Fibroblast of upper back skin (primary cell): ENCODE results near the gene KIF6.

Experiments used
- DNase-seq: peaks from one replicate; pipeline ENCODE4 v3.0.0-alpha.2; 2013

KIF6 gene

GRCh38 chr6:39654121-39654520 lies 71.1 kb downstream of the KIF6 start:
- no peak for DNase-seq

GRCh38 chr6:39653612-39654011 lies 71.6 kb downstream of the KIF6 start:
- DNase-seq: no peak

DNA sequence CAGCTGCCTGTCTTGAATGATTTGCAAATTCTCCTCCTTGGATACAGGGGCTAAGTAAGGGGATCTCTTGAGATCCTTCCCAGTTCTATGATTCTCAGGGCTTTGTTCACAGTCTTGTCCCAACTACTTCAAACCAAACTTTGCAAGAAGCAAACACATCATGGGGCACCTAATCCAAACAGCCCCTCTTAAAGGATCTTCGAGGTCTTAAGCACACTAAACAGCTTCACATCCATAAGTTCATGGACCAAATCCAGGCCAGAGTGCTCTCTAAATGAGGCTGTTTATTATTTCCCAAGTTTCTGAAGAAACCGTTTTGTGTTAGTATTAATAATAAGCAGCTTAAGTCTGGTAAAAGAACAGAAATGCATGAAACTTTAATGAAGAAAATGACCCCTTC lies 75.2 kb downstream of the KIF6 start:
- DNase-seq: no peak

DNA sequence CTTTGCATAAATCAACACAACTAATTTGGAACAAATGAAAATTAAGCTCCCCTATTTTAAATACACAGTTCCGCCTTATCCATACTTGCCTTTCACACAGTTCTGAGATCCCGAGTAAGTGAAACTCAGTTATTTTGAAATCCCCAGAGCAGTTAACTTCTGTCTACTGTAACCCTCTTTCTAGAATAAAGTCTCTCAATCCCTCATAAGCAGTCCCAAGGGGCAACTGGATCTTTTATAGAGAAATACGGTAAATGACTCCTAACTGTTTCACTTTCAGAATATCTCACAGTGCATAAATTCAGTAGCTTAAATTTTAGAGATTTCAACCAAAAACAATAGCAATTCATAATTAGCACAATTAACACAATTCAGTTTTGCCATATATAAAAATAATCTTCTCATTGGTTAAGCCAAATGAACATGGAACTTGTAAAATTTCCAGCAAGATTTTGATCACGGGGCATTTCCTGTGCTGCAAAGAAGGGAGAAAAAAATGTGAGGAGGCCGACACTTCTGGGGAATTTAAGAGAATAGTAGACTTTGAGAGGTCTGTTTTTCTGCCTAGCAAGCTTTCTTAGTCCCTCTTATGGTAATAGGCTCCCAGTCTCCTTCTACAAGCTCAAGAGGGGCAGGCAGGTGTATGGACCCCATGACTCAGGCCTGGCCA lies 78.3 kb downstream of the KIF6 start:
- no peak for DNase-seq

GRCh38 chr6:39642270-39642669 lies 82.9 kb downstream of the KIF6 start:
- DNase-seq: no peak

- DNase-seq: no peak
Measured at GRCh38 chr6:39638126-39638822, 86.9 kb downstream of the KIF6 start.

DNA sequence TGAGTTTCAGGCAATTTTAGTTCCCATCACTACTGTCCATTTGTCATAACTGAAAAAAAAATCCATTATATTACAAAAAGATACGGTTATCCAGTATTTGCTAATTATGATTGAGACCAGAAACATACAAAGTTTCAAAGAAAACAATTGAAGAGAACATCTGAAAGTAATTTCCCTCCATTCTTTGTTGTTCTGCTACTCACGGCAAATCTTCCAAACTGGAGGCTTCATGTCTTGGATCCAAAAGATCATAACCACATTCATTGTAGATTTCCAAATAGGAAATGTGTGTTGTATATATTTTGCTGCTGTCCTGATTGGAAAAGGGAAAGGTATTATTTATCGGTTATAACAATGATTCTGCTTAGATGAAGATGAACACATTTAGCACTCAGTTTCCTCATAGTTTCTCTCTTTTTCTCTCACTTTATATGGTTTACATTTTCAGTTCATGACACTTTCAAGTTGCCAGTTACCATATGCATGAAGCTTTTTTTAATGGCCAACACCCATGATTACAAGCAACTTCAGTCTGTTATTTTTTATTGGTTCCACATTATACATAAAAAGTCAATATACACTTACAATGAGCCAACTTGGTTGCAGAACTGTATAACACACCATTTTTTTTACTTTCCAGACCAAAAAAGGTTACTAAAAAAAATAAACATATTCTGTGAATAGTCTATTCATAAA lies 90.4 kb downstream of the KIF6 start:
- no peak for DNase-seq

DNA sequence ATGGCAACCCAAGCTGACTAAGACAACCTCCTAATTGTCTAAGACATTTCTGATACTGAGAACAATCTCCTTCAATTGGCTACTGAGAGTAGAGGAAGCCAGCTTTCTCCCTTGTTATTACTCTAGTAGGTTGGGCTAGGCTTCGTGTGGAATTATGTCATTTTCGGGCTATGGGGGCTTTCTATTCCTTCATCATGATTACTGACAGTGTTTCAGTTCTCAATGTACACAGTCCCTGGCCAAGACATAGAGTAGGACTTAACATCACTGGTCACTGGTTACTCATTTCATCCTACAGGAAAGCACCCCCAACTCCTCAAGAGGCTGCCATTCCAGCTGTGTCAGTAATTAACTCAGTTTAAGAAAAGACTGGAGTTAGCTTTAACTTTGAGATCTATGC lies 100.0 kb downstream of the KIF6 start:
- DNase-seq: no peak

DNA sequence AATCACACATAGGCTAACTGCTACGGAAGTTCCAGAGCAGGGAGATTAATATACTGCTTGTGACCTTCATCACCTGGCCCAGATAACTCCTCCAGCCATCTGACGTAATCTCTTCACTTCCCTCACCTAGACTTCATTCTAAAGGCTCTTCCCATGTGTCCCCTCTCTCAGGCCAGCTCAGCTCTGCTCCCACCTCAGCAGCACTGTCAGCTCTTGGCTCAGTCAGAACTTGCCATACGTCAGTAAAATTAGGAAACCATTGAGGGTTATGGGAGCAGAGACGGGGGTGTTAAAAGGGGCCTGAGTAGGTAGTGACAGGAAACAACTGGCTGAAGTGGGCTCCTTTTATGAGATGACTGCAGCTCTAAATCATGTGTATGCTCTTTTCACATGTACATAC lies 101.5 kb downstream of the KIF6 start:
- no peak for DNase-seq

GRCh38 chr6:39617520-39617919 lies 107.7 kb downstream of the KIF6 start:
- DNase-seq: no peak

GRCh38 chr6:39617026-39617425 lies 108.2 kb downstream of the KIF6 start:
- DNase-seq: no peak

DNA sequence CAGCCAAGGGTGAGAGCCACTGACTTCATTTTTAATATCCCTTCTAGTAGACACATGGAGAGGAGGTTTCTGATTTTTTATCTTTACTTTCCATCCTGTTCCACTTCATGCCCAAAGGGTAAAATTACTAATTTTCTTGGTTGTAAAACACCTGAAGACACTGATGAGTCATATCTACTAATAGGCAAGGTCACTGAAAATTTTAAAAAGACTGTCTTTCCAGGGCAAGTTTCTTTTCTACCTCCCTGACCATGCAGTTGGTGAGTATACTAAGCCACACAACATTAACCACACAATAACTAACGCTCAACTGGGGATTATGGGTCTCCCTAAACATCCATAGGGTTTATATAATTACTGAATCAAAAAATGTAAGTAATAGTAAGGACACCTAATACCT lies 109.6 kb downstream of the KIF6 start:
- no peak for DNase-seq

DNA sequence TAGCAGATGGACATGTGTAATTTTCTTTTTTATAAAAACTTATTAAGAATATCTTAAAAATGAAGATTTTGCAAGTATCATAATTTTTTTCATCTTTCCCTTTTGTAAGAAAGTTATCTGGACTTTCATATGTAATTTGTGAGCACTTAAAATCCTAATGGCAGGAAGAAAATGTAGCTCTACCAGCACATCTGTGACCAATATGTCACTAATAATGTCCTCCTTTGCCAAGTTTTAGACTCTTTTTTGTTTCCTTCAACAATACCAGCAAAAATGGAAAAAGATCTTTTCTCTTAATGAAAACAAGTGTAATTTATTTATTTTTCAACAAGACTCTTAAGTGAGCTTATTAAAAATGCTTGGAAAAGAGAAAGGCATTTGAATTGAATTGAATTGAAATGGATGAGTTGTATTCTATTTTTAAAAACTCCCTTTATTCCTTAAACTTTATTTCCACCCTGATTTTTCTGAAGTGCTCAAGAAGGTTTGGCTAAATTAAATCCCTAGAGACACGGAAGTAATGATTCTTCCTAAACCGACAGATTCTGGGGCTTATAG lies 110.7 kb downstream of the KIF6 start:
- DNase-seq: no peak

DNA sequence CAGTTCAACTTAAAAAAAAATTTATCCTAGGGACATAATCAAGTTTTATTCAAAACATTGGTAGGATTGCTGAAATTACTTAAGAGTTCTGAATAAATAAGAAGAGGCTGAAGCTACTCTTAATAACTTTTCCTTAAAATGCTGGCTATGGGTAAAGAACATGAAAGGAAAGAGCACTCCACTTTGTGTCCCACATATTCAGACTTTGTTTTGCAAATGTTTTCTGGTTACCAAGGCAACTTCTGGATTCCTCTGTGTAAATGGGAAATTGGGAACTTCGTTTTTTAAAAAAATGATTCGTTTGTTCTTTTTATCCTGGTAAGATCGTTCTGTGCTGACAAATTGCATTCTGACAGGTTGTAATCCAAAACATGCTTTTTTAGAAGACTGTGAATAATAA lies 115.0 kb downstream of the KIF6 start:
- peak; percentile 23 for DNase-seq

- DNase-seq: no peak
Measured at GRCh38 chr6:39608652-39609345, 116.4 kb downstream of the KIF6 start.

DNA sequence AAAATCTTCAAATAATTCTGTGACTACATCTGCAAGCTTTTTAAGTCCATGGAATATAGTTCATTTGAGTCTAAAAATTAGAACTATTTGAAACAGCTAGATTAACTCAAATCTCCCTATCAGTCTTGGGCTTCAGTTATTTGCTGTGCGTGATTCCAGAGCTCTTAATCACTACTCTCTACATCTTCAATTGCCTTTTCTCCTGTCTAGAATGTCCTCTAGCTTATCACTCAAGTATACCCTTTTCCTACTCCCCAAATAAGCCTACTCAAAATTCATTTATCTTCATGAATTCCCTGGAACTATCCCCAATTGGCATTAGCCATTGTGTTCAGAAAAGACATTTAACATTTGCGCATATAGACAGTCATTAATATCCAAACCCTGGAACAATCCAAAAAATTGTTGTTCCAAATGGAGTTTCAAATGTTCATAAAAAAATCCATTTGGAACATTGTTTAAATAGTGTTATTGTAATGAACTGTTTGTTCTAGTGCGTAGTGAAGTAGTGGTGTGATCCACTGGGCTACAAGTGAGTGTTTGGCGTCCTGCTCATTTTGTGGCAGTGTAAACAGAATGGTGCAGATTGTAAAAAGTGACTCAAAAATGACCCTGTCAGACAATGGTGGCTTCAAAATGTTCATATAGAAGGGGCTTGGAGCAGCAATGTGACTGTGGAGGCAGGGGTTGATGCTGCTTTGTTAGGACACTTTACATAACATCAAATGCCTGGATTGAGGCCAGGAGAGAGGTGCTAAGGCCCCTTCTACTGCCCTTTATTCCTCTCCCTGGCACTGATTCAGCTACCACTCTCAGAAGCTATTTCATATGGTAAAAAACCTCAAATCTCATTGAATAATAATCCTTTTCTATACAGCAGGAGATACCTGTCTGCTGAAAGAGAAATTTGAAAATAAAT lies 122.3 kb downstream of the KIF6 start:
- DNase-seq: no peak

DNA sequence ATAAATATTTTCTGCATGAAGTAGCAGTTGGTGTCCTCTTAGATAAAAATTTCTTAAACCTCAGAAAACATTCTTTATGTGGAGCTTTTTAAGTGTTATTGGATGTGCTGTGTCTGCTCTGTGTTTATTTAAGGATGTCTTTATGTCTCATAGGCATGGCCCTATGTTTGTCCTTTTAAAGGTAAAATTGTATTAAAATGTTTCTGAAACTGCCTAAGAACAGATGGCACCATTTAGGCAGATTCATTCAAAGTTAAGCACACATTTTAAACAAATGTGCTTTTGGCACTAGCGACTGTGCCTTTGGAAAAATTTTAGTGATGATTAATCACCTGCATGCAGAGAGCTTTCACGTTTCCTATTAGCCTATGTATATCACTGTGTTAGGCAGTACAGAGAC lies 125.2 kb downstream of the KIF6 start:
- peak; percentile 61 for DNase-seq

DNA sequence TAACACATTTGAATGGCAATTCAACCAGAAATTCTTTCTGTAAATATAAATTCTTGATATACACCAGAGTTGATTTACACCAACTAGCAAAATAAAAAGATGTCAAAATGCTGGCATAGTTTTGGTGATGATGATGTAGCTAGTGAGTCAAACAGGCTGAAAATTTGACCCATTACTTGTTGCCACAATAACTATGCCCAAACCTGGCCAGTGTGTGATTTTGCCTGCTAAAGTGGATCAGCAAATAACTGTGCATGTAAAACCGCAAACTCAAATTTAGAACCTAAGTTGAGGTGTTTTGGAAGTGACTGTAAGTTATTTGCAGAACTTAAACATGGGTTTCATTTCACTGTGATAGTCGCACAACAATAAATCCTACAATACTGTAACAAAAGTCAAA lies 125.9 kb downstream of the KIF6 start:
- DNase-seq: no peak

DNA sequence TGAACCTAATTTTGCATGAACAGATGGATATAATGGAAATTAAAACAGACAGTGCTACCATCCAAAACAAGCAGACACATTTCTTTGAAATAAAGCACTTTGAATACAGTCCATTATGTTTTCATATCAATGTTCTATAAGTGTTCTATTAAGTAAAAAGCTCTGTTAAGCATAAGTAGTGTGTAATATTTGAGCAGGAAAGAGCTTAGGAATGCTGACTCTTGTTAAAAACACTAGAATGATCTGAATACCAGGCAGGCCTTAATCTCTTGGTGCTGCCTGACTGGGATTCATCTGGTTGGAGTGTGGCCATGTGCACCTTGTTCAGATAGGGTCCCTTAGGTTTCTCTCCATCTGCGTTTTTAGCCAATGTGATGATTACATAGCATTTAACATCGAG lies 130.9 kb downstream of the KIF6 start:
- DNase-seq: peak; percentile 5

DNA sequence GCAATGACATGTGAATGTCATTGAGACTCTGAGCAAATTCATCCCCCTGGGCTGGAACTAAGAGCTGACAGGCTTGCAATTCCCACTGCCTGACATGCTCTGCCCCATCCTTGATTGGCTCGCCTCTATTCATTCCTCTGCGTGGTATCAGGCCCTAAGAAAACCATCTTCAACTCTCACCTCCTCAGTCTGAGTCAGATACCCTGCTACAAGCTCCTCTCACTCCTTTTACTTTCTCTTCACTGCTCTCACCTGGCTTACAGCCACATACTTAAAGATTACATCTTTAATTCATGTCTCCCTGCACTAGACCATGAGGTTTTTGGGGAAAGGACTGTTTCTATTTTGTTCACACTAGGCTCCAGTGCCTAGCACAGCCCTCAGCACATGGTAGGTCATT lies 131.6 kb downstream of the KIF6 start:
- DNase-seq: peak; percentile 20

GRCh38 chr6:39590871-39591393 lies 134.3 kb downstream of the KIF6 start:
- no peak for DNase-seq

DNA sequence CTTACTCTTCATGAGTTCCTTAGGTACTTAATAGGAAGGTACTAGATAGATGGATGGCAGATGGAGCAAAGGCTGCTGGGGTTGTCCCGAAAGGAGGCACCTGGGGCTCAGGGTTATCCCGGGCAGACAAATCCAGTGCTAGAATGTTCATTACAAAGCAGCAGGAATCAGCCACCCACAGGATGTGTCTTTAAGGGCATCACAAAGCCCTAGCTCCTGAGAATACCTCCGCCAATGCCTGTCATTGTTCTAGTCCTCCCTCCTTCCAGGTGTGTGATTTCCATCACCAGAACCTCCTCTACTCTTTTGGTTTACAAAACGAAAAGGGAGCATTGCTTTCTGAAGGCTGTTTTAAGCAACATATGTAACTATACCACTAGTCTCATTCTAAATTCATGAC lies 138.1 kb downstream of the KIF6 start:
- no peak for DNase-seq
